Karpas-422 (cell line): ENCODE measurements around the gene ITGB7. TPM values are rescaled to one million over a fixed set of nuclear protein-coding genes. Genes with fewer than 3 reads are reported as not detected.
"Not testable (repeated sequence)": the region's sequence is repeated elsewhere in the genome, so short reads cannot be mapped to it uniquely, and the experiment has no call there.

Experiments used
- DNase-seq: peaks from one replicate; pipeline ENCODE4 v3.0.0-alpha.2; 2015
- H2AFZ ChIP-seq: fragments of 200-600 bp; sonication (generic); 2 replicates; pipeline ENCODE4 v1.6.1; 2014; ENCODE audit warnings: antibody characterized with exemption, low read length, mixed read lengths
- H3K27ac ChIP-seq: fragments of 200-600 bp; sonication (generic); 2 replicates; pipeline ENCODE4 v1.5.1; 2014; ENCODE audit warnings: mild to moderate bottlenecking, low read length, moderate library complexity
- H3K27me3 ChIP-seq: fragments of 200-600 bp; sonication (generic); 2 replicates; pipeline ENCODE4 v1.6.1; 2014; ENCODE audit warnings: low read length, mixed read lengths
- H3K36me3 ChIP-seq: fragments of 200-600 bp; sonication (generic); 2 replicates; pipeline ENCODE4 v1.6.1; 2014; ENCODE audit warnings: low read length, mixed read lengths; ENCODE audit not compliant: insufficient read depth
- H3K4me1 ChIP-seq: fragments of 200-600 bp; sonication (generic); 2 replicates; pipeline ENCODE4 v1.6.1; 2014; ENCODE audit warnings: mild to moderate bottlenecking, low read length, mixed read lengths
- H3K4me2 ChIP-seq: fragments of 200-600 bp; sonication (generic); 2 replicates; pipeline ENCODE4 v1.6.1; 2014; ENCODE audit warnings: low read length, low read depth, mild to moderate bottlenecking; ENCODE audit not compliant: poor library complexity, severe bottlenecking
- H3K4me3 ChIP-seq: fragments of 200-600 bp; sonication (generic); 2 replicates; pipeline ENCODE4 v1.5.1; 2014; ENCODE audit warnings: mild to moderate bottlenecking, antibody characterized with exemption, low read length, mixed read lengths
- H3K79me2 ChIP-seq: fragments of 200-600 bp; sonication (generic); 2 replicates; pipeline ENCODE4 v1.6.1; 2014; ENCODE audit warnings: mild to moderate bottlenecking, low read length, mixed read lengths
- H3K9ac ChIP-seq: fragments of 200-600 bp; sonication (generic); 2 replicates; pipeline ENCODE4 v1.6.0; 2014; ENCODE audit warnings: low read length
- H3K9me2 ChIP-seq: fragments of 200-600 bp; sonication (generic), shearing (Covaris generic); replicated peaks from 2 replicates; pipeline ENCODE4 v1.6.0; 2014; ENCODE audit warnings: mild to moderate bottlenecking, low read length, moderate library complexity; ENCODE audit not compliant: insufficient read depth
- H3K9me3 ChIP-seq: fragments of 300-700, 200-600 bp; sonication (generic); 2 replicates; pipeline ENCODE4 v1.6.1; 2014; ENCODE audit warnings: low read length, mixed read lengths
- H4K20me1 ChIP-seq: fragments of 200-600 bp; sonication (generic); 2 replicates; pipeline ENCODE4 v1.6.1; 2014; ENCODE audit warnings: mild to moderate bottlenecking, antibody characterized with exemption, low read length, low read depth; ENCODE audit not compliant: insufficient read depth
- total RNA-seq: library from RNA; depleted of rRNA; stranded (reverse); fragments of >200 nt; shearing (Covaris generic); gene quantifications from 2 replicates; pipeline ENCODE4 v1.2.3, GENCODE V29; 2014; ENCODE audit warnings: low replicate concordance

Gene ITGB7
- total RNA-seq, 1 experiment from 2014 or later: 124 TPM

GRCh38 chr12:53170876-53171724 is 36.0 kb downstream of the ITGB7 start:
- no peaks in the 10 kb centered on the region for H3K36me3 ChIP-seq
- no peaks in the 10 kb centered on the region for H3K4me1 ChIP-seq
- H3K4me2 ChIP-seq: no peak overlapping the region
- no peaks in the 10 kb centered on the region for H3K79me2 ChIP-seq
- H3K9me2 ChIP-seq: no peaks in the 10 kb centered on the region
- H2AFZ ChIP-seq: no peak overlapping the region
- no peaks in the 10 kb centered on the region for H4K20me1 ChIP-seq
- DNase-seq: no peak
- H3K4me3 ChIP-seq: no peak overlapping the region
- no peak overlapping the region for H3K9ac ChIP-seq
- no peaks in the 10 kb centered on the region for H3K9me3 ChIP-seq
- no peaks in the 10 kb centered on the region for H3K27me3 ChIP-seq
- H3K27ac ChIP-seq: no peak overlapping the region

- Histone ChIP-seq H3K4me3 (no peak overlapping the region), H4K20me1 (no peaks in the 10 kb centered on the region), H3K36me3 (no peaks in the 10 kb centered on the region), H3K9ac (no peak overlapping the region), H2AFZ (no peak overlapping the region), H3K27ac (no peak overlapping the region), H3K4me2 (no peak overlapping the region), H3K9me2 (no peaks in the 10 kb centered on the region), H3K27me3 (no peaks in the 10 kb centered on the region), H3K4me1 (no peaks in the 10 kb centered on the region), H3K79me2 (no peaks in the 10 kb centered on the region), H3K9me3 (no peaks in the 10 kb centered on the region)
- no peak for DNase-seq
These were observed 36.8 kb downstream of the ITGB7 start for GRCh38 chr12:53170215-53170614.

- no peaks in the 10 kb centered on the region for H3K36me3 ChIP-seq
- no peaks in the 10 kb centered on the region for H3K9me3 ChIP-seq
- no peaks in the 10 kb centered on the region for H4K20me1 ChIP-seq
- no peaks in the 10 kb centered on the region for H3K27me3 ChIP-seq
- no peaks in the 10 kb centered on the region for H3K4me1 ChIP-seq
- DNase-seq: no peak
- H2AFZ ChIP-seq: no peak overlapping the region
- H3K4me3 ChIP-seq: no peak overlapping the region
- no peaks in the 10 kb centered on the region for H3K9me2 ChIP-seq
- H3K4me2 ChIP-seq: no peak overlapping the region
- no peak overlapping the region for H3K9ac ChIP-seq
- H3K27ac ChIP-seq: no peak overlapping the region
- no peaks in the 10 kb centered on the region for H3K79me2 ChIP-seq
These were observed 37.4 kb downstream of the ITGB7 start for GRCh38 chr12:53169644-53170043.

- no peak overlapping the region for H3K9ac ChIP-seq
- H3K27ac ChIP-seq: no peak overlapping the region
- H3K4me3 ChIP-seq: no peak overlapping the region
- H3K9me2 ChIP-seq: no peaks in the 10 kb centered on the region
- no peak overlapping the region for H3K4me2 ChIP-seq
- no peaks in the 10 kb centered on the region for H3K9me3 ChIP-seq
- H4K20me1 ChIP-seq: no peaks in the 10 kb centered on the region
- H3K36me3 ChIP-seq: no peaks in the 10 kb centered on the region
- no peaks in the 10 kb centered on the region for H3K79me2 ChIP-seq
- H2AFZ ChIP-seq: no peak overlapping the region
- no peaks in the 10 kb centered on the region for H3K27me3 ChIP-seq
- no peaks in the 10 kb centered on the region for H3K4me1 ChIP-seq
- DNase-seq: no peak
These were observed 40.2 kb downstream of the ITGB7 start for GRCh38 chr12:53166837-53167236.

GRCh38 chr12:53163008-53163407 is 44.0 kb downstream of the ITGB7 start:
- H3K9me2 ChIP-seq, DNase-seq: not testable (repeated sequence)

GRCh38 chr12:53161119-53161911 is 45.7 kb downstream of the ITGB7 start:
- H3K27me3 ChIP-seq: no peaks in the 10 kb centered on the region
- H3K9ac ChIP-seq: no peak overlapping the region
- DNase-seq: no peak
- no peaks in the 10 kb centered on the region for H3K36me3 ChIP-seq
- H3K4me3 ChIP-seq: no peak overlapping the region
- H3K9me2 ChIP-seq: no peaks in the 10 kb centered on the region
- H3K9me3 ChIP-seq: no peaks in the 10 kb centered on the region
- no peaks in the 10 kb centered on the region for H3K79me2 ChIP-seq
- no peaks in the 10 kb centered on the region for H4K20me1 ChIP-seq
- H3K4me1 ChIP-seq: peaks cover 6% of the 10 kb centered on the region
- no peak overlapping the region for H2AFZ ChIP-seq
- H3K27ac ChIP-seq: no peak overlapping the region
- H3K4me2 ChIP-seq: no peak overlapping the region

More at GRCh38 chr12:53163008-53163407, 44.0 kb downstream of the ITGB7 start:
- H4K20me1 ChIP-seq, H3K9me3 ChIP-seq, H3K27me3 ChIP-seq, H3K36me3 ChIP-seq, H3K79me2 ChIP-seq, H3K9ac ChIP-seq, H3K4me3 ChIP-seq, H2AFZ ChIP-seq, H3K4me2 ChIP-seq, H3K27ac ChIP-seq, H3K4me1 ChIP-seq: not testable (repeated sequence)

- Histone ChIP-seq H3K27ac (no peak overlapping the region), H3K9me3 (no peaks in the 10 kb centered on the region), H3K36me3 (no peaks in the 10 kb centered on the region), H3K27me3 (no peaks in the 10 kb centered on the region), H4K20me1 (no peaks in the 10 kb centered on the region), H3K9me2 (no peaks in the 10 kb centered on the region), H3K9ac (no peak overlapping the region), H3K4me3 (no peak overlapping the region), H3K79me2 (no peaks in the 10 kb centered on the region), H3K4me1 (peaks cover 6% of the 10 kb centered on the region), H3K4me2 (no peak overlapping the region), H2AFZ (no peak overlapping the region)
- no peak for DNase-seq
These were observed 46.4 kb downstream of the ITGB7 start for GRCh38 chr12:53160673-53161072.

- Histone ChIP-seq H3K9ac (no peak overlapping the region), H3K9me3 (no peaks in the 10 kb centered on the region), H3K4me1 (peaks cover 6% of the 10 kb centered on the region), H3K9me2 (no peaks in the 10 kb centered on the region), H2AFZ (no peak overlapping the region), H3K79me2 (no peaks in the 10 kb centered on the region), H3K4me2 (no peak overlapping the region), H3K4me3 (no peak overlapping the region), H3K27ac (no peak overlapping the region), H4K20me1 (no peaks in the 10 kb centered on the region), H3K36me3 (no peaks in the 10 kb centered on the region), H3K27me3 (no peaks in the 10 kb centered on the region)
- no peak for DNase-seq
These were observed 47.1 kb downstream of the ITGB7 start for GRCh38 chr12:53160000-53160399.
